NK-92 (cell line): ENCODE data around the gene PDE4D.
"Not testable (repeated sequence)": the region's sequence is repeated elsewhere in the genome, so short reads cannot be mapped to it uniquely, and the experiment has no call there.

Experiments used
- DNase-seq: peaks from one replicate; lab custom pipeline; 2025; ENCODE audit not compliant: unreplicated experiment; lab: John Stamatoyannopoulos, UW

The PDE4D gene

DNA sequence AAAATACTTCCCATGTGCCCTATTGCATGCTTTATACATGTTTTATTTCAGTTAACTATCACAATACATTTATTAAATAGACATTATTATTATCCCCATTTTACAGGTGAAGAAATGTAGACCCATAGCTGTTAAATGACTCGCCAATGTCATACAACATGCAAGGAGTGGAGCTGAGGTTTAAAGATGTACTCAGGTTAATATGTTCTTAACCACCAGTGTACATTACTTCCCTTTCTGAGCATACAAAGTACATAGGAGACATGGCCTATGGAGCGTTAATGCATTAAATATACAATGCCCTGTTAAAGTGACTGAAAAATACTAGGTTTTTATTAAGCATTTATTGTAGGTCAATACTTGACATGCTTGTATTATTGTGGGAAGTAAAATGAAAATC lies 407.0 kb downstream of the PDE4D start:
- DNase-seq = no peak

DNA sequence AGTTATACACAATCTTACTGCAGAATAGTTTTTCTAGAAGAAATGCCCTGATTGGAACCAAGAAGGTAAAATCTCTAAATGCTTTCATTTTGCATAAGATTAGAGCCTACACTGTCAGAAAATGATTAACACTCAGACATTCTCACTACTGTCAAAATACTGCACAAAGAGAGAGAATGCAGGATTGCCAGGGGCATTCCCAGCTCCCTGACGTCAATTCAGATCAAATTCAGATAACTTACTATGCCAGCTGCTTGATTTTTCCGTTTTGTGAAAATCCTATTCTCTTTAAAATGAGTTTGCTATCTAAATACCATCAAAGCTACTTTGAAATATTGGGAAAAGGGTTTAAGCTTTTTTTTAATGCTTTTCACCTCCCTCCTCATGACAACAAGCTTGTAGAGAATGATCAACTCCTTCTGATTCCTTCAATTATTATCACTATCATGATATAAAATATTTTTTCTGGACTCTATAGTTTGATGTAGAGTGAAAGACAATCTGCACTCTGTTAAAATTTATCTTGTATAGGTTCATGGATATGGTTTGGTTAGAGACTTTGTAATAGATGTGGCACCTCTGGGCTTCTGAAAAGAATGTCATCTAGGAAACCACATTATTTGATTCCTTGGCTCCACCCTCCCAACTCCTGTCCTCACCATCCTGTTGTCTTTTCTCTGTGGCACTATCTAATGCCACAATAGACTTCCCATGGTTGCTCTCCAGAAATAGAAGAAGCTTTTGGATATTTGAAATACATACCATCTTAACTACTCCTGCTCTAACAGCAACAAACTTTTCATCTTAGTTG lies 407.7 kb downstream of the PDE4D start:
- DNase-seq = no peak

DNA sequence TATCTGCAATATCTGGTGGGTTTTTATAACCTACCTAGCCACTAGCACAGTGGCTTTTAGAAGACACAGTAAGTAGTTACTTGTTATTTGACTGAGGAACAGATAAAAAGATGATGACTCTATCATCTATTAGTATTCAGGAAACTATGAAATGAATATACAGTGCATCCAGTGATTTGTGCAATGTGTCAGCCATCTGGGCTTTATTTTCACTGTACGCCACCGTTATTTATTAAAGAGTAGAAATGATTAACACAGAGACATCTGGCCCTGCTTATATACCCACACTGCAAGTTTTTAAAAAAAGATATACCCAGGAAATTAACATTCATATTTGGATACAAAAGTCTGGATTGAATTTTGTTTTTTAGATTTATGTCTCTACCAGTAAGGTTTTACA lies 408.4 kb downstream of the PDE4D start:
- no peak for DNase-seq

DNA sequence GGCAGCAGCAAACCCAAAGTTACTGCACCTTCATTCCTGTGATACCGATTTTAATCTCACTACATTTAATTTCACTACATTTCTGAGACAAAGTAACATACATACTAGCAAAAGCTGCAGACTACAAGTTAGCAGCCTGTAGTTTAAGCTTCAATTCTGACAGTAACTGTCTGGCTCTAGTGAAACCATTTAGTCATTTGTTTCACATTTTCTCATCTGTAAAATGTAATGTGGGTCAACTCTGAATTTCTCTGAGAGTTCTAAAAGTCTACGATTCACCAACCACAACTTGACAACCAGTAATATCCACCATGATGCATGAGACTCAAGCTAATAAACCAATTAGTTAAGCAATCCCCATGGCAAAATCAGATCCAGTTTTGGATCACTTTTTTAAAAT lies 408.9 kb downstream of the PDE4D start:
- no peak for DNase-seq

DNA sequence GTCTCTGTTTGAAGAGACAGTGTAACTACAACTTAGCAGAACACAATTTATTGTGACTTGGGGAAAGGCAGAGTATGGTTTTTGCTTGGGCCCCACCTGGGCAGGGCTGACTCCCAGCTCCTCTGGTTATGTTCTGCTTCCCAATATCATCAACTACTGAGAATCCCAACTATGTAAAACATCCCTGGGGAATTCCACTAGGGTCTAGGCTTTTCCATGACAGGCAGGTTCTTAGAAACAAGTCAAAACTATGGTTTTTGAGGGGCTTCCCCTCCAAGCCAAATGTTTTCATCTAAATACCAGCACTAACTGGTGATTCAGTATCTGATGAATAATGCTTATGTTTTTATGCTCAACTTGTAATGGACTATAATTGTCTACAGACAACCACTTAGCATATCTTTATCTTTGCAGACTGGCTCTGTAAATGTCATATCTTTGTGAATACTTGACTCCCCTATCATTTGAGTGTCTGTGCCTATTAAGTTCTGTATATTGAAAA lies 409.5 kb downstream of the PDE4D start:
- no peak for DNase-seq

DNA sequence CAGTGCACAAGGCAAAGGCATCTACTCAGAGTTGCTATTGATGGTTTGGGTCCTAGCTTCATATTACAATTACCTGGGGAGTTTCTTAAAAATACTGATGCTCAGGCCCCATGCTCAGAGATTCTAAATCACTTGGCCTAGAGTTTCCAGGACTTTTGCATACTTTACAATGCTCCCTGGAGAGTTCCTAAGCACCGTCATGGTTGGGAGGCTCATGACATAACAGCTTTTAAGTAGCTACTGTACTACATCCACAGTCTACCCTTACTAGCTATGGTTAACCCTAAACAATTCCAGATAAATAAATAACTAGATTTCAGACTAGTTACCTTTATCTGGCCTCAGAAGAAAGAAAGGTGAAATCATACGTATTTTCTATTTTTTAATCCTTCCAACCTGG lies 414.4 kb downstream of the PDE4D start:
- DNase-seq = no peak

DNA sequence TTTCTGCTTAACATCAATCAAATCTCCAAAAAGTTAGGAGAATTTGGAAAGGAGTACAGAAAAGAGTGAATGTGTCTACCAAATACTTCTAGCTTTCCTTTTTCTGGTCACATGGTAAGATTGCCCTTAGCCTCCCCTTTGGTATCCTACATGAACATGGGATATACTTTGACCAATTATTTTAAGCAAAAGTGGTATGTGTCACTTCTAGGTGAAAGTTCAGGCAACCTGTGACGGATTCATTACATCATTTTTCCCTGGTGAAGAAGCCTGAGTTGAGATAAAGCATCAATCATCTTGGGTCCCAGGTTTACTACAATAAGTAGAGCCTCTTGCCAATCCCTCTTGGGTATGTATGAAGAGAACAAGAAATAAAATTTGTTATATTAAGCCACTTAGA lies 419.2 kb downstream of the PDE4D start:
- no peak for DNase-seq

DNA sequence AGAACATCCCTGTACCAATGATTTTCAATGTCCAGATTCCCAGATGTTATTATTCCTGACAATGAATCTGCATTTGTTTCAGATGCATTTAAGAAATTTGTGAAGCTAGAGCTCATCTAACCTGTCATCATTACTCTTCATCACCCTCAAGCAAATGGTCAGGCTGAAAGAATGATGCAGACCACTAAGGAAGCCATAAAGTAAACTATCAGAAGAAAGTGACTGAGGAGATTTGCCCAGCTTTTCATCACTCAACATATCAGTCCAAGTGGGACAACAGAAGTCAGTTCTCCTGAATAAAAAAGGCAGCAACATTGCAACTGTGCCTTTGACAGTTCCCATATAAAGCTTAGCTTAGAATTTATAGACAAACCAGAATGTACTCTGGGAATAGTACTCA lies 419.9 kb downstream of the PDE4D start:
- DNase-seq = no peak

DNA sequence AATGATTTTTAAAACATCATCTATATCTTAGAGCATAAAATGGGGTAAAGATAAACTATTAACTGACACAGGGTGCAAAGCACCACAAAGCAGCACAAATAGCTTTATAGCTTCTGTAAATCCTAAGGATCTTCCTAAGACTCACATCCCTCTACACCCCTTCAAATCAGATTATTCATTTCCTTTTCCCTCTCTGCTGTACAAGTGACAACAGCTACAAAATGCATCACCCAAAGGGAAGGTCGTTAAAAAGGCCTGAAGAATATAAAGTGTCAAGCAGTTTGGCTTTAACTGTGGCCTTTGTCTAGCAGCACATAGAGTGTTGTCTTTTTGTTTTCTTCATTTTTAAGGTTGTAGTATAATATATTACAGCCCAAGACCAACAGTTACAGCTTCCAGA lies 422.1 kb downstream of the PDE4D start:
- no peak for DNase-seq

DNA sequence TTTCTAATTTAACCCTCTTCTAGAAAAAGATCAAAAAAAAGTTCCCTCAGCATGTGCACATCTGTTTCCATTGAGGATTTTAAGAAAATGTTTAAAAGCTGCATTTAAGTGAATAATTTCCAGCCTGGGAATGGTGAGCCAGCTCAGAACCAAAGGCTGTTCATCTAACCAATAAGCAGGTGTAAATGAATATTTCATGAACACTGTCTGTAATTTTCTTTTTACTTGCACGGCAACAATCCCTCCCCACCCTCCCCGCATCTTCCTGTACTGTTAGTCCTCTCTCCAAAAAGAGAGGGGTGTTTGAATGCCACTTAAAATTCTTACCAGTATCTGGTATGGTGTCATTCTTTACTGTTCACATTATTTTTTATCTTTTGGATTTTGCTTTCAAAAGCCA lies 425.6 kb downstream of the PDE4D start:
- DNase-seq = no peak

DNA sequence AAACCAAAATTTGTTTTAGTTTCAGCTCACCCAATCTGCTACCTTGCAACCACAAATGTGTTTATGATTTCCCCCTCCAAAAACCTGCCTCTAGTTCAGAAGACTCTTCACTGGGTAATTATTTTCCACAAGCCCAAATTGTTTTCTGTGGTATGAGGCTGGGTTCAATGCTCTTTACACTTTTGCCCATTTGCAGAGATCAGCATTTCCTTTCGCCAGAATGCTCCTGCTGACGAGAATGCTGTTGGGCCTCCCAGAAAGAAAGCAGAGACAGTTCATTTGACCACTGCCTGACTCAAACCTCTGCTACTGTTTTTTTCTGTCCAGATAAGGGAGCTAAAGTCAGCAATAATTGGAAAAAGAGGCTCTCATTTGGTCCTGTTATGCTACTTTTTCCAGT lies 427.3 kb downstream of the PDE4D start:
- DNase-seq = no peak

DNA sequence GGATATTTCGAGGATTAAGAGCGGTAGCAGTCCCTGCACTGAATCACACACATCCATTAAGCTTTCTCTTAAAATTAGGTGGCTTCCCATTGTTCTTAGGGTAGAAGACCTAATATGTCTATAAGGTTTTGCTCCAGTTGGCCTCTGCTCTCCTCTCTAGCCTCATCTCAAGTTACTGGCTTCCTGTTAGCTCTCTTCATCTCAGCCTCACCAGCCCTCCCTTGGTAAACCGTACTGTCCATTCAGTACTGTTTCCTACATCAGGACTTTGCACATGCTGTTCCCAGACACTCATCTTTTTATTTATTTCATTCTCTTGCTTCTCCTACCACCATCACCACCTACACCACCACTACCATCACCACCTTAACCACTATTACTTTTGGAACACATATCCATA lies 428.6 kb downstream of the PDE4D start:
- DNase-seq = no peak

DNA sequence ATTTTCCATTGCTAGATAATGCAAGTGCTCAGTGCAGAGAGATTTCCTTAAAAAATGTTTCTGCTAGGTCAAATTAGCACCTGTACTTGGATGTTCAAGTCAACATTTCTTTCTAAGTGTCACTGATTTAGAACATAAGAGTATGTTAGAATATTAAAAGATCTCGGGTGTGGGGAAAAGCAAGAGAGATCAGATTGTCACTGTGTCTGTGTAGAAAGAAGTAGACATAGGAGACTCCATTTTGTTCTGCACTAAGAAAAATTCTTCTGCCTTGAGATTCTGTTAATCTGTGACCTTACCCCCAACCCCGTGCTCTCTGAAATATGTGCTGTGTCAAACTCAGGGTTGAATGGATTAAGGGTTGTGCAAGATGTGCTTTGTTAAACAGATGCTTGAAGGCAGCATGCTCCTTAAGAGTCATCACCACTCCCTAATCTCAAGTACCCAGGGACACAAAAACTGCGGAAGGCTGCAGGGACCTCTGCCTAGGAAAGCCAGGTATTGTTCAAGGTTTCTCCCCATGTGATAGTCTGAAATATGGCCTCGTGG lies 429.8 kb downstream of the PDE4D start:
- not testable (repeated sequence) for DNase-seq

DNA sequence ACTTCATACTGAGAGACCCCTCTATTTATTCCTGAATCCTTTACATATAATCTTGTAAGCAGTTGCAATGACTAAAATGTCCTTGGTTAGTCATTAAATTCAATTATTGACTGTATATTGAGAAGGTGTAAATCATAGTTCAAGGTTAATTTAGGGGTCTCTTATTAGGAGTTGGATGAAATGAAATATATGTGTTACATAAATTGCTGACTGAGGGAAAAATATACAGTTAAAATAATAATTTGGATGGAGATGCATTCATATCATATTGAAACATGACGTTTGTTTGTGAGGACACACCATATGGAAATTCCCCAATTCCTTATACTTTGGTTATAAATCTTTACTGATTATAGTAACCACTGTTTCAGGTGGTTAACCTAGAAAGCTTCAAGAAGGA lies 430.6 kb downstream of the PDE4D start:
- DNase-seq = no peak

DNA sequence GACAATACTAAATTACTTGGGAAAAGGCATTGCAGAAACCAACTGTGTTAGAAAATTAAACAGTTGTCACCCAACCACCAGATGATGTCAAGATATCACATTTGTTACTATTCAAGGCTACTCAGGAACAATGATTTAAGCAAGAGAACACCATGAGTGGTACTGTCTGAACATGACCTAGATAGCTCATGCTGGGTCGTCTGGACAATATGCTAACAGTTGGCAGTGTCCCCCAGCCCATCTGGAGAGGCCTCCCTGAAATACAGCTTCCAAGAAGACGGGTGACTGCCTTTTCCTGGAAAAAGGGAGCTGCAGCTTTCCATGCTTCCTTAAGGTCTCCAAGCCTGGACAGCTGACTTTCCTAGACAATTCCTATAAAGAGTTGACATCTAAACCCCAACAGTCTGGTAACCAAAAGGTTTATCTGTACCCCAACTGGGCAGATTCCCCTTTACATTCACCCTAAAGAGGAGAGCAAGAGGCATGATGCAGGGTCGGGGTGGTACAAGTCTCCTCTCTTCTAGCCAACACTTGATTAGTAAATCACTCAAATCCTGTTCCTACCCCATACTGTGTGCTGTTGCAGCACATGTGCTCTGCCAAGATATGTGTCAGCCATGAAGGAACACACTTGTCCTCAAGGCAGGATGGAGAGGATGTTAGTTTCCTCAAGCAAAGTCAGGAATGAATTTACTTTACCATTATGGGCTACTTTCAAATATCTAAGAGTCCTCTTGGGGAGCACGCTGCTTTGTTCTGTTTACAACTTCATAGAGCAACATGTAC lies 433.0 kb downstream of the PDE4D start:
- DNase-seq = no peak

DNA sequence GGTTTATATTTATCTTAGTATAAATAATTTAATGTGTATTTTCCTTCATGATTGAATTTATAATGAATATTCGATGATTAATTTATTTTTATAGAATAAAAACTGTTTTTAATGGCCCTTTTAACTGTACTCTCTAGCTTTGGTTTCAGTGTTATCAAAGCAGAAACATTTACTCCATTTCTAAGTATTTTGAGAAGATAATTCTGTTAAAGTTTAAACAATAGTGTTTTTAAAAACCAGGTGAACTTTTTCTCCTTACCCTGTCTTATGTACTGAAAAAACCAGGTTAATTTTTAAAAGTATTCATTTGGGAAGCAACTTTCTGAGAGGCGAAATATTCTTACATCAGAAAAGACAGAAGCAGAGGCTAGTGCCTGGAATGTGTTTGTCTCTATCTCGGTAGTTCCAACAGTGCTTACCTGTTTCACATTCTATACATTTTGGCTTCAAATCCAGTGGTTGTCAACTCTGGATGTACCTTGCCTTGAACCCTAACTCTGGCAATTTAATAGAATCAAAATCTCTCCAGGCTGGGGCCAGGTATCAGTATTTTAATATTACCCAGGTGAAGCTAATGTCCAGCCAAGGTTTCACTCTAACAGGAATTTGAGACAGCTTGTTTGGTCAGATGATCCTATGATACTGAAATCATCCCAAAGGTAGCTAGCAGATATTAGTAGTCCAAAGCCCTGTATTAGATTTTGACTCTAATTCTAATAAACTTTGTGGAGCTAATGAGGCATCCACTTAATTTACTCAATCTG lies 434.4 kb downstream of the PDE4D start:
- DNase-seq = no peak

DNA sequence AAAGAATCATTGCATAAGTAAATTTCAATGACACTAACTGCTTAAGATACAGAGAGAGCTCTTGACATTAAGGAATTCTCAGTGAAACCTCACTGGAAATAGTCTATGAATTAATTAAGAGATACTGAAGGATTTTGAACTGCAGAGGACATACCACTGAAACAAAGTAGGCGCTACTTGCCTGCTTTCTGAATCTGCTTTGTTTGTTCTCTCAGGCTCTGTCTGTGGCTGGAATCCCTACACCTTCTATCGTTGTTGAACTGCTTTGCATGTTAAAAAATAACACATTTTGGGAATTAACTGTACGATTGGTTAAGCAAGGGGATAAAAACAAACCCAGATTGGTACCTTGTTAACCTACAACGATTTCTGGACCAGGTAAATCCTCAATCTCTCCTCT lies 435.2 kb downstream of the PDE4D start:
- no peak for DNase-seq

DNA sequence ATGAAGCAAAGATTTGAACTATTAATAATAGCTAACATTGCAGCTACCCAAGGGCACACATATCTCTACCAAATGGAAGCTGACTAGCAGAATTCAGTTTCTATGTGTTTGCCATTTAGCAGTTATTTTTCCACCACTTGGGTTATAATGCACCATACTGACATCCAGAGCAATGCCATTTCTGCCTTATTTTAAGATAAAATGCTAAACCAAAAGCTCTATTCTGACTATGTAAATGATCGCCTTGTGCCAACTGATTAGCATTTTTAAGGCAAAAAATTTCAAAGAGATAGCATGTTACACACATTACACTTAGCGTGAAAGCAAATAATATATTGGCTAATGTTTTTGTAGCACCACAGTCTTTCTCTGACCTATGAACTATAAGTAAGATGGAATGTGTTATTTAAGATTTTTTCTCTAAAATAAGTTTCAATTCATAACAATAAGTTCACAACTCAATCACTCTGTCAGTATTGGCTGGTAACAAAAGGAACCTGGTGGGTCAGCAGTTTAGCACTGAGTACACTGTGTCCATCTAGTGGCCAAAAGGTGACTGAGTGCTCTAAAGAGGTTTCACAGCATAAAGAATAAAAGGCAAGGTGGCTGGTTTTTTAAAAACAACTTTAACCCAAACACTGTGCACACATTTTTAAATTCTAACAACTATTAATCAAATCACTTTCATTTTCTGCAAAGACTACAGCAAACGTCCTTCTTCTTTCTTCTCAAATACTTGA lies 443.5 kb downstream of the PDE4D start:
- DNase-seq = no peak

DNA sequence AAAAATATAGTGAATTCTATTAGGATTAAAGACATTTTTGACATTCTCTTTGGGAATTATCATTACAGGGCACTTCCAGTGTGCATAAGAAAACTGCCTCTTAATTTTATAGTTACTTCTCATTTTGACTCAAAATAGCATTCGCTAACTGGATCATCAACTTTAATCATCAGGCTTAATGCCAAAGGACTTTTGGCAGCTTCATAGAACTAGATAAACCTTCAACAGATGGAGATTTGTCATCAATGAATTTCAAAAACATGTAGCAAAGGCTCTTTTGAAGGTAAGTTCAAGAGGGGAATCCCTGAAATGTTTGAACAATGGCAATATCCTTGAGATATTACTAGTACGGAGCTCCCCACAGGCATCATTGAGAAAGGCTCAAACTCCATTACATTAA lies 447.2 kb downstream of the PDE4D start:
- DNase-seq = no peak

DNA sequence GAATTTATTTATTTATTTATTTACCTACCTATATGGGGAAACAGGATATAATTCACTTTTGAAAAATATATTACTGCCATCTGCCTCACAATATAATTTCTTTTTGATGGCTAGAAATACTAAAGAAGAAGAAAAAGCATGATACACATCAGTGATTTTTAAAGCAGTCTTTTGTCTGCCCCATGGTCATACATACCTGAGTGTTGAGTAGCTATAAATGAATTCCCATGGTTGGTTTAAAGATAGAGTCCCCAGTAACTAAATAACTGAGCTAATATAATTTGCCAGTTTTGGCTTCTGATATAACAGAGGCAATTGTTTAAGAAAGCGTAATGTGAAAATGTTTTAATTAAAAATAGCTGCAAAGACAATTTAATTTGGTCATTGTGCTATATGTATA lies 447.8 kb downstream of the PDE4D start:
- DNase-seq = no peak

DNA sequence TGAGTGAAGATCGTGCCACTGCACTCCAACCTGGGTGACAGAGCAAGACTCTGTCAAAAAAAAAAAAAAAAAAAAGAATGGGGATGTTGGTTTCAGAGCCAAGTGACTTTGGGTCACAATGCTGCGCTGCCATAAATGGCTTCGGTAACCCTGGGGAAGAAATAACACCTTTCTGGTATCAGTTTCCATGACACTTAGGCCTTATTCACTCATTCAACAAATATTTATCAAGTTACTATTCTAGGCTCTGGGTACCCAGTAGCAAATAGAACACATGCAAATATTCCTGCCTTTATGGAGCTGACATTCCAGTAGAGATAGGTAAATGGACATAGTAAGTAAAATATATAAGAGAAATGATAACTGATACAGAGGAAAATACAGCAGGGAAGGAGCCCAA lies 454.2 kb downstream of the PDE4D start:
- no peak for DNase-seq
